IPS DF 4.7 (cell line): ENCODE data around the gene EIF1.
"Not testable (repeated sequence)": the region's sequence is repeated elsewhere in the genome, so short reads cannot be mapped to it uniquely, and the experiment has no call there.

Experiments
- DNase-seq: peaks from one replicate; pipeline ENCODE4 v3.0.0-alpha.2; 2013; ENCODE audit warnings: low spot score; ENCODE audit errors: extremely low read depth

The EIF1 gene

DNA sequence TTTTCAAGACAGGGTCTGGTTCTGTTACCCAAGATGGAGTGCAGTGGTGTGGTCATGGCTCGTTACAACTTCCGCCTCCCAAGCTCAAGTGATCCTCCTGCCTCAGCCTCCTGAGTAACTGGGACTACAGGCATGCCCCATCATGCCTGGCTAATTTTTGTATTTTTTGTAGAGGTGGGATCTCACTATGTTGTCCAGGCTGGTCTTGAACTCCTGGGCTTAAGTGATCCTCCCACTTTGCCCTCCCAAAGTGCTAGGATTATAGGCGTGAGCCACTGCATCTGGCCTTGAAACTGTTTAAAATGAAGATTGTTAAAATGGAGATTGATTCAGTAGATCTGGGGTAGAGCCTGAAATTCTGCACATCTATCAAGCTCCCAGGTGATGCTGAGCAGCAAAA lies 12.2 kb downstream of the EIF1 start:
- DNase-seq, result not testable (repeated sequence)

DNA sequence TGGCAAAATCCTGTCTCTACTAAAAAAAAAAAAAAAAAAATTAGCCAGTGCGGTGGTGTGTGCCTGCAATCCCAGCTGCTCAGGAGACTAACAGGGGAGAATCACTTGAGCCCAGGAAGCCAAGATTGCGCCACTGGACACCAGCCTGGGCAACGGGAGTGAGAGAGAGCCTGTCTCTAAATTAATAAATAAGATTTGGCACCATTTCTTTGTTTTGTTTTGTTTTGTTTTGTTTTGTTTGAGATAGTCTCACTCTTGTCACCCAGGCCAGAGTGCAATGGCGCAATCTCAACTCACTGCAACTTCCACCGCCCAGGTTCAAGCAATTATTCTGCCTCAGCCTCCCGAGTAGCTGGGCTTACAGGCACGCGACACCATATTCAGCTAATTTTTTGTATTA lies 14.0 kb downstream of the EIF1 start:
- no peak for DNase-seq

GRCh38 chr17:41705271-41705991 lies 16.7 kb downstream of the EIF1 start:
- no peak for DNase-seq

- DNase-seq, result no peak
Observed at GRCh38 chr17:41707803-41708669, 19.4 kb downstream of the EIF1 start.

GRCh38 chr17:41710472-41711090 lies 21.9 kb downstream of the EIF1 start:
- DNase-seq, result no peak

DNA sequence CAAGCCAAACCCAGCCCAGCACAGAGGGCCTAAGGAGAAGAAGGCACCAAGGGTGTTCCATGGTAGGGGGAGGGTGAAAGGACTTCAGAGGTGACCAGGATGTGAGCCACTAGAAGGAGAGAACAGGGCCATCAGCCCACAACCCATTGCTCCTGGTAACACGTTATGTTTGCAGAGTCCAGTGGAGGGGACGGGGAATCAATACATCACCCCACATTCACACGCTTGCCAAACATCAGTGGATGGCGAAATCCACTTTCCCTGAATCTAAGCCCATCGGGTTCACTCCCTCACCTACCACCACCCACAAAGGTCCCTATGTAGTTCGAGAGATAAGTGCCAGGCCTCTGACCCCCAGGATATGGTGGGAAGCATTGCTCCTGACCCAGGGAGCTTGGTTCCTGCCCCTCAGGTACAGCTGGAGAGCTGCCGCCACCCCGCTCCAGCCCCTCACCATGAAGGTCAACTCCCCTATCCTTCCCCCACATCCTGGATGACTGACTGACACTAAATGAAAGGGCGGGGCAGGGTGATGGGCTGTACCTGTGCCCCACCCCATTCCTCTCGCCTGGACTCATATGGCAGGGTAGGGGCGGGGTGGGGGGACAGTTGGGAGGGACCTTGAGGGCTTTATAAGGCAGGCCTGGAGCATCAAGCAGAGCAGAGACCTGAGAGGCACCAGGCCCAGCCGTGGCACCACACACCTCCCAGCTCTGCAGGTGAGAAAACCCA lies 23.1 kb downstream of the EIF1 start, which contains the start of gene GAST:
Gene GAST, plus strand, starts transcription at position 663 of the 732 bp plus-strand sequence. CDS start 3,106 bp downstream, outside the sequence.
- no peak for DNase-seq

- no peak for DNase-seq
Observed at GRCh38 chr17:41717408-41718286, 29.0 kb downstream of the EIF1 start.

- no peak for DNase-seq
Observed at GRCh38 chr17:41718287-41718645, 29.6 kb downstream of the EIF1 start.

DNA sequence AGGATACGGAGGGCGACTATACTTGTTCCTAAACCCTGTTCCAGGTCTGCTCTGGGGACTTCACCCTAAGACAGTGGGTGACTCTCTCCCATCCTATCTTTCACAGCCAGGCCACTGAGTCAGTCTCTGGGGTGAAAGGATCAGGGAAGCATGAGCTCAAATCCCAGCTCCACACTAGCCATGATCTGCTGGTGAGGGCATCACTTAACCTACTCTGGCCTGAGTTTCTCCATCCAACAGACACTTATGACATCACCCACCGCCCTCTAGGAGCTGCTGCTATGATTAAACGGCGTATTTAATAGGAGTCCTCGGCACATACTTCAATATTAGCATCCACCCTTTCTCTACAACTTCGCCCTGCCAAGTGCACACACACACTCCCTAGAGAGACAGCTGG lies 33.5 kb downstream of the EIF1 start:
- DNase-seq, result no peak

GRCh38 chr17:41723801-41724475 lies 35.3 kb downstream of the EIF1 start:
- no peak for DNase-seq

- DNase-seq, result no peak
Observed at GRCh38 chr17:41724476-41725050, 35.9 kb downstream of the EIF1 start.

DNA sequence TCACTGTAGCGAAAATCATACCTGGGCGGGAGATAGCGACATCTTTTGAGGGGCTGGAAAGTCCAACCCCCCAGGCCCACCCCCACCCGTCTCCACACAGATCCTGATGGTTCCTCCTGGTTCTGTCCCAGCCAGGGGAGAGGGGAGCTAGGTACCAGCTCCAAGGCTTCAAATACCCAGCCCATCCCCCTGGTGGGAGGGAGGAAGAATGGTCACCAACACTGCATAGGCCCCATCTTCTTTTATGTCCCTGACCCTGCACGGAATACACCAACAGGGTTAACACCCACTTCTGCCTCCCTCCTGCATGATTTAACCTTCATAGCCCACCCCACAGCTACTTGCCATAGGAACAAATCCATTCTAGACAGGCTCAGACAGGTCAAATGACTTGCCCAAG lies 36.4 kb downstream of the EIF1 start:
- DNase-seq, result no peak

- DNase-seq, result no peak
Observed at GRCh38 chr17:41728056-41728455, 39.4 kb downstream of the EIF1 start.

DNA sequence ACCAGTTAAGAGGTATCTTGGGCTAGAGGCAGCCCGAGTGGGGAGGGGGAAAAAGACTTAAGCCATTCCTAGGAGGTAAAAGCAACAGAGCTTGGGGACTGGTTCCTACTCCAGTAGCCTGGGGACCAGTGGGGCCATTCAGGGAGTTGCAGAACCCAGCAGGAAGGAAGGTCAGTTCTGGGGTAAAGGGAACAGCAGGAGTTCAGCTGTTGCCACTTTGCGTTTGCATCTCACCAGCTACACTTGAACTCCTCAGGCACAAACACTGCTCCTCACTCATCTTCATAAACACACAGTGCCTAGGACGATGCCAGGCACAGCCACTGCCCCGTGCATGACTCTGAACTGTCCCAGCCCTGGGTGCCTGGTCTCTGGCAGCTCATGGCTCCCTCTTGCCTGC lies 41.8 kb downstream of the EIF1 start:
- no peak for DNase-seq

GRCh38 chr17:41731836-41732235 lies 43.2 kb downstream of the EIF1 start:
- DNase-seq, result no peak

DNA sequence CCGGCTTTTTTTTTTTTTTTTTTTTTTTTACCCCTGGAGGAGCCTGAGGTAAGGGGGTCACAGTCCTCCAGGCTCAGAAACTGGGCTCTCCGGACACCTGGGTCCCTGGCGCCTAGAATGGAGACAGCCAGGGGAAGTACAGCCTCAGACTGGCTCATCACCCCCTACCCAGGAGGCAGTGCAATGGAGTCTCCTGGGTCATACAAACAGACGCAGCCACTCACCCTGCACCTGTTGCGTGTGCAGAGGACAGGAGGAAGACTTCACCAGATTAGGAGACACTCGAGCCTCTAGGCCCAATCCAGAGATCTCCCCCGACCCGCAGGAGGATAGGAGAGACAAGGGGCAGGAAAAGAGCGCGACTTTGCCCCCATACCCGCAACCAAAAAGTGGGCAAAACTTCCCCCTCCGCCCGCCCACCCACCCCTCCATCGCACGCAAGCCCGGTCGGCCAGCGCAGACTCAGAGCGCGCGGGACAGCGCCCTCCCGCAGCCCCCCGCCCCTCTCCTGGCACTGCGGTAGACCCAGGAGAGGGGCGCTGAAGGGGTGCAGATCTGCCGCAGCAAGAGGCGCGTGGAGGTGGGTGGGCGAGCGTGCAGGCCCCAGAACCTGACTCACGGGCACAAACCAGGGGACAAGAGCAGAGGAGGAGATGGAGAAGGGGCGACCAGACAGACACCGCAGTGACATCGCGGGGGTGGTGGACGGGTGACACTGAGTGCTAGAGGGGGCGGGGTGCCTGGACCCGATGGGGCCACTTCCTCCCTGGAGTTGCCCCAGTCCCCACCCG lies 44.9 kb downstream of the EIF1 start:
- no peak for DNase-seq

DNA sequence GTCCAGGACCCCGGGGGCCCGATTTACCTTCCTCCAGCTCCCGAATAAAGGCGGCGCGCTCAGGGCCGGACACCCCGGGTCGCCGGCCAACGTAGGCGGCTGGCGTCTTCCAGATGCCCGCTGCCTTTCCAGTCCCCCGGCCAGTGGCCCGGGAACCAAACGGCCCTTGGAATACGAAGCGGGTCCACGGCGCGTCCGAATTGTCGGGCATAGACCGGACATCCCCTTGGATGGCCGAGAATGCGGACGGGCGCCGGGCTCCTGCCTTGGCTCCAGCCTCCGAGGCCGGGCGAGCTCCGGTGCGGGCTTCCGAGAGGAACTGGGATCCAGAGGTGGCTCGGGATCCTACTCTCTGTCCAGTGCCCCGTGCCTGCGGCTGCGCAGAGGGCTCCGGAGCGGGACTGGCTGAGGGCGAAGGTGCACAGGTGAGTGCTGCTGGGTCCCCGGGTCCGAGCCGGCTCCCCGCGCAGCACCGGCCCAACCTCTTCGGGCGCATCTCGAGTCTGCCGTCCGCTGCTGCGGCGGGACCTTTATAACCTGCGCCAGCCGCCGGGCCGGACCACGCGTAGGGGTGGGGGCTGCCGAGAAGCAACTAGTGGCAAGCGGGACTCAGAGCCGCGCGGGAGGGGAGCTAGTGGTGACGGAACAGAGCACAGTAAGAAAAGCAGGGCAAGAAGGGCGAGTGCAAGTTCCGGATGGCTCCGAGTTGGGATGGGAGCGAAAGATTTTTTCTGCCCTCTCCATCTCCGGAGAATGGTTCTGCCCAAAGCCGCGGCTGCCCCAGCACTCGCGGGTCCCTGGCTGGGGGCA lies 45.7 kb downstream of the EIF1 start, which contains the start of gene HAP1:
Gene HAP1, minus strand, starts transcription at position 505 of the 810 bp plus-strand sequence. Its CDS starts 9 bp downstream, at position 496.
- DNase-seq, result no peak

- DNase-seq, result no peak
Observed at GRCh38 chr17:41734949-41735313, 46.2 kb downstream of the EIF1 start.
